ENCODE data around the gene LRRC51.

LRRC51 gene

DNA sequence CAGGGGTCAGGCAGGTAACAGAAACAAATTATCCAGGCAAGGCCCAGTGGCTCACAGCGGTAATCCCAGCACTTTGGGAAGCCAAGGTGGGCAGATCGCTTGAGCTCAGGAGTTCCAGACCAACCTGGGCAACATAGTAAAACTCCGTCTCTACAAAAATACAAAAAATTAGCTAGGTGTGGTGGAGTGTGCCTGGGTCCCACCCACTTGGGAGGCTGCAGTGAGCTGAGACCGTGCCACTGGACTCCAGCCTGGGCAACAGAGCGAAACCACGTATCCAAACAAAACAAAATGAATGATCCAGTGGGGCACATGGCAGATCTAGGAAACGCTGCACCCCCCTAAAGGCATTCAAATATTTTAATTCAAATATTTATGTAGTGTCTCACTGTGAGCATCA lies 10.2 kb upstream of the LRRC51 start:
- no peak for DNase-seq

GRCh38 chr11:72072348-72072747 lies 8.3 kb upstream of the LRRC51 start:
- DNase-seq, result no peak

GRCh38 chr11:72075109-72075508 lies 5.5 kb upstream of the LRRC51 start:
- no peak for DNase-seq

- DNase-seq, result no peak
These were observed 4.9 kb upstream of the LRRC51 start for GRCh38 chr11:72075756-72076155.

GRCh38 chr11:72078477-72078876 lies 2.2 kb upstream of the LRRC51 start:
- no peak for DNase-seq

- peak; percentile 49 for DNase-seq
These were observed 778 bp upstream of the LRRC51 start for GRCh38 chr11:72079819-72080325.

- no peak for DNase-seq
These were observed 564 bp downstream of the LRRC51 start for GRCh38 chr11:72081184-72081644.

GRCh38 chr11:72081821-72082453 lies 1.3 kb downstream of the LRRC51 start:
- DNase-seq, result no peak

GRCh38 chr11:72083414-72083813 lies 2.8 kb downstream of the LRRC51 start:
- DNase-seq, result no peak

- no peak for DNase-seq
These were observed 3.4 kb downstream of the LRRC51 start for GRCh38 chr11:72084076-72084475.

GRCh38 chr11:72084965-72085364 lies 4.3 kb downstream of the LRRC51 start:
- no peak for DNase-seq

- DNase-seq, result no peak
These were observed 5.1 kb downstream of the LRRC51 start for GRCh38 chr11:72085621-72086351.

DNA sequence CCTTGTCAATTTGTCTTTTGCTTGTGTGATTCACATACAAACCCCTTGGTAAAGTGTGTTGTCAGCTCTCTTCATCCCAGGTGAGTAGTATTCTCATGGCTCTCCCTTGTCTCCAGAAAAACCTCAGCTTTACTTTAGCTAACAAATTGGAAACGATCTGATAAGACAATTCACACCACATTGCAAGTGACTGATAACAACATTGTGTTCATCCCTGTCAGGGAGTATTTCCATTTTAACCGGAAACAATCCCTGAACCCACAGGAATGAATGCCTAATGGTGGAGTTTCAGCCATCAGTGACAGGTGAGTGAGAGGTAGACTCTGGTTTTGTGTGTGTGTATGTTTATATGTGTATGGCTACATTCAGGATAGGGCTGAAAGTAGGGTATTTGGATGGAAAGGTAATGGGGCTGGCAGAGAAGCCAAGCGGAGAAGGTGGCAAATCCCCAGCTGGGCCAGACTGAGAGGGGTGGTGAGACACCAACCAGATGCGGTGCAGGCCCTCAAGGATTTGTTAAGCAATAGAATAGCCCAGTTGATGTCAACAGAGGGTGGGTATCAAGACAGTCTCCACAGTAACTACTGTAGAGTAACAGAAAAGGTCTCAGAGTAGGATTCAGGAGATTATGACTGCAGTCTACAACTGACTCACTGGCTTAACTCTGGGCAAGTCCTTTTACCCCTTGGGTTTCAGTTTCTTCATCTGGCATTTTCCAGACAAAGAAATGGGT lies 7.6 kb downstream of the LRRC51 start:
- DNase-seq, result no peak

DNA sequence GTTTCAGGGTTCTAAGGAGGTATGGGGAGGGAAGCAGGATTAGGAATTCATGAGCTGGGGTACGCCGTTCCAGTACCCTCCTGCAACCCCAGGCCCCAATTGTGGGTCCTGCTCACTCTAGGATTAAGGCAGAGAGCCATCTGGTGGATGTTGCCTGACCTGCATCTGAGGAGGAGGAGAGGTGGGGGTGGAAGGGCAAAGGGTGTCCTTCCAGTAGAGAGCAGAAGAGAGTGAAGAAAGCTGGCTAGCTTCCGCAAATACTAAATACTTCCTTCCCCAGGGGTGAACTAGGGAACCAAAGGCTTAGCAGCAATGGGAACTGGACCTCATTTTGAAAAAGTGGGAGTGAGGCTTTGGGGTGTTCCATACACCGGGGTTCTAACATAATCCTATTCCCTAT lies 10.6 kb downstream of the LRRC51 start:
- DNase-seq, result peak; percentile 41

- no peak for DNase-seq
These were observed 18.1 kb downstream of the LRRC51 start for GRCh38 chr11:72098741-72099140.

DNA sequence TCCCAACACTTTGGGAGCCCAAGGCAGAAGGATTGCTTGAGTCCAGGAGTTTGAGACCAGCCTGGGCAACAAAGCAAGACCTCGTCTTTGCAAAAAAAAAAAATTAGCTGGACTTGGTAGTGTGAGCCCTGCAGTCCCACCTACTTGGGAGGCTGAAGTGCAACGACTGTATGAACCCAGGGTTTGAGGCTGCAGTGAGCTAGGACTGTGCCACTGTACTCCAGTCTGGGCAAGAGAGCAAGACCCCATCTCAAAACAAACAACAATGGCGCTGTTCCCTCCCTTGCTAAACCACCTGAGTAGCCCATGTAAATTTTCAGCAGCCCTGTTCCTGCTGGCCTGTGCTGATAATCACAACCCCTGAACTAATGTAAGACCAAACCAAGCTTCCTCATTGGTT lies 19.4 kb downstream of the LRRC51 start:
- no peak for DNase-seq

DNA sequence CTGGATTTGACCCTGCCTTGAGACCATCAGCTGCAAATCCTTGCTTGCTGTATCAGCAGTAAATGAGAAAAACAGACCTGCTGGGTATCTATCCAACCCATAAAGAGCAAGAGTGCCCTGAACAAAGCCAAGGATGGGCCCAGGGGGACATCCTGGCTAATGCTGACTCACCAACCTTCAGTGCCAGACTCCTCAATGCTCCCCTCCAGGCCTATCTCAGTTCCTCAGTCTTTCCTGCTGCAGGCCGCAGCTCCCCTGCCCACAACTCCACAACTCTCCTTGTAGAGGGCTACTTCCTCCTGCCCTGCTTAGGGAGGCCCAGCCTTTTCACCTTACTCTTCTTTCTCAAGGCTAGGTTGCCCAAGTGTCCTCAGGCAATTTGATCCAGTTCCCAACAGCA lies 19.8 kb downstream of the LRRC51 start:
- DNase-seq, result no peak

DNA sequence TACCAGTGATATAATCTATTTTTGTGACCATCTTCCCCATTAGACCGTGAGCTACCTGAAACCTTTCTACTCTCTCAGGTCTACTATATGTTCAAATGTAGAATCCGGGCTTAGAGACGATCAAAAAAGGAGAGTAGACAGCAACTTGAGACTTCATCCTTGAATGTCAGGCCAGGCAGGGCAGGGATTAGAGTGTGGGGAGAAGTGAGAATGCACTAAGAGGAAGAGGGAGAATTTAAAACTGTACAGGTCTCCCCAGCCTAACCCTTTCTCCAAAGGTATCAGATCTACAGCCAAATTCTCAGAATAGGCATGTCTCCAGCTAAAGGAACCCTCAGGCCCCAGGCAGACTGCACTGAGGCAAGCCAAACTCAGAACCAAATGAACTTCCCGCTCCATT lies 21.5 kb downstream of the LRRC51 start:
- no peak for DNase-seq

- DNase-seq, result no peak
These were observed 21.9 kb downstream of the LRRC51 start for GRCh38 chr11:72102631-72102945.

GRCh38 chr11:72102946-72103753 lies 22.5 kb downstream of the LRRC51 start, which contains the start of gene LAMTOR1:
Gene LAMTOR1 (minus strand): TSS chr11:72103297. CDS start chr11:72103224, 73 bp downstream.
- DNase-seq, result peak; percentile 98

- DNase-seq, result no peak
These were observed 23.1 kb downstream of the LRRC51 start for GRCh38 chr11:72103754-72104167.

- DNase-seq, result no peak
These were observed 25.2 kb downstream of the LRRC51 start, which contains the start of gene TOMT for GRCh38 chr11:72105888-72106287. Gene TOMT (plus strand): TSS chr11:72105924. CDS start chr11:72105952, 28 bp downstream.
